ENCODE data around the gene PWP2. TPM values are rescaled to one million over a fixed set of nuclear protein-coding genes. Genes with fewer than 3 reads are reported as not detected.

Gene PWP2
- total RNA-seq, 1 experiment from 2014 or later: 8.2 TPM

DNA sequence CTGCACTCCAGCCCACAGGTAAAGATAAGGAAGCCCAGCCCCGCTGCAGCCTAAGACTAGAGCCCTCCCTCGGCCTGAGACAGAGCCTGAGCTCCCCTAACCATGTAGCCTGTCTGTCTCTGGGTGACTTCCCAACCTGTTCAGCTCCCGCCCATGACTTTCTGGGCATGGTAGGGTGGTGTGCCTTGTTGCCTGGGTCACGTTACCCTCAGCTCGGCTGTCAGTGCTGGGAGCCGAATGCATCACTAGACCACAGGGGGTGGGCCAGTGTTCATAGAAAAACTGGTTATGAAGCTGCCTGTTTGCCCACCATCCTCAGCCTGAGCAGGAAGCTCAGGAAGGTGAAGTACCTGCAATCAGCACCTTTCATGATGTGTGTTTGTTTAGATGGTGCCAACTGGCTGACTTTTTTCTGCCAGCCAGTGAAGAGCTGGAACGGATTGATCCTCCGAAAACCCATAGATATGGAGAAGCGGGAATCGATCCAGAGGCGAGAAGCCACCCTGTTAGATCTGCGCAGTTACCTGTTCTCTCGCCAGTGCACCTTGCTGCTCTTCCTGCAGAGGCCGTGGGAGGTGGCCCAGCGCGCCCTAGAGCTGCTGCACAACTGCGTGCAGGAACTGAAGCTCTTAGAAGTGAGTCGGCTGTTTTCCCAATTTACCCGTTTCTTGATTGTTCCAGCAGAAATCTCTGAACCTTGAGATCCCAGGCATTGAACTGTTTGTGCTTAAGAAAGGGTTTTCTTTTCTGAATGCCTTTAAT, 43.9 kb upstream of the PWP2 start:
- no peaks in the 10 kb centered on the region for H3K4me1 ChIP-seq (ENCODE audit: insufficient read depth, low read length)
- BruUV-seq (replicated peaks): no TSS peak
- H3K27me3 ChIP-seq (ENCODE audit: low read length): no peaks in the 10 kb centered on the region
- no peak for TF ChIP-seq EZH2phosphoT487 (IDR thresholded peaks at IDR 0.05; ENCODE audit: borderline replicate concordance, low read length)
- ChIA-PET POLR2A (ENCODE audit: unreplicated experiment) (no interaction called here), CTCF (no interaction called here)
- no peaks in the 10 kb centered on the region; the same call in 1 of the 2 replicates for H3K79me2 ChIP-seq (ENCODE audit: low read length)
- no peaks in the 10 kb centered on the region for H3K9me3 ChIP-seq (ENCODE audit: low read length)
- no peak overlapping the region for H3K27ac ChIP-seq (ENCODE audit: low read length)
- intact Hi-C loops (cut with micrococcal nuclease): no loop called here
- H4K20me1 ChIP-seq (ENCODE audit: low read length): no peaks in the 10 kb centered on the region
- no peak overlapping the region for H3K4me2 ChIP-seq (ENCODE audit: low read length)
- no peak overlapping the region for H2AFZ ChIP-seq (ENCODE audit: low read length)
- no peak overlapping the region for H3K4me3 ChIP-seq (ENCODE audit: low read length)
- peaks cover 33% of the 10 kb centered on the region for H3K36me3 ChIP-seq (ENCODE audit: low read depth, low read length)
- DNase-seq: no peak
- no peaks in the 10 kb centered on the region for H3K9me2 ChIP-seq (replicated peaks; ENCODE audit: low read length)
- no peak for ATAC-seq
- no peak overlapping the region for H3K9ac ChIP-seq (ENCODE audit: low read length)
- H3F3A ChIP-seq (ENCODE audit: low read length, unreplicated experiment): no peaks in the 10 kb centered on the region

- Histone ChIP-seq H3F3A (ENCODE audit: low read length, unreplicated experiment) (no peaks in the 10 kb centered on the region), H3K9me2 (replicated peaks; ENCODE audit: low read length) (no peaks in the 10 kb centered on the region), H3K9me3 (ENCODE audit: low read length) (no peaks in the 10 kb centered on the region), H3K27me3 (ENCODE audit: low read length) (no peaks in the 10 kb centered on the region), H3K9ac (ENCODE audit: low read length) (no peak overlapping the region), H3K27ac (ENCODE audit: low read length) (no peak overlapping the region), H3K36me3 (ENCODE audit: low read depth, low read length) (peaks cover 32% of the 10 kb centered on the region), H3K4me2 (ENCODE audit: low read length) (no peak overlapping the region), H2AFZ (ENCODE audit: low read length) (no peak overlapping the region), H3K4me3 (ENCODE audit: low read length) (no peak overlapping the region), H3K4me1 (ENCODE audit: insufficient read depth, low read length) (no peaks in the 10 kb centered on the region), H4K20me1 (ENCODE audit: low read length) (no peaks in the 10 kb centered on the region), H3K79me2 (ENCODE audit: low read length) (no peaks in the 10 kb centered on the region; the same call in 1 of the 2 replicates)
- no TSS peak for BruUV-seq (replicated peaks)
- CTCF ChIA-PET: no interaction called here
- ATAC-seq (no peak), DNase-seq (no peak)
- POLR2A ChIA-PET (ENCODE audit: unreplicated experiment): no interaction called here
- TF ChIP-seq EZH2 (IDR thresholded peaks at IDR 0.05; ENCODE audit: low read length, unreplicated experiment): no peak
- TF ChIP-seq, protein P1, sequence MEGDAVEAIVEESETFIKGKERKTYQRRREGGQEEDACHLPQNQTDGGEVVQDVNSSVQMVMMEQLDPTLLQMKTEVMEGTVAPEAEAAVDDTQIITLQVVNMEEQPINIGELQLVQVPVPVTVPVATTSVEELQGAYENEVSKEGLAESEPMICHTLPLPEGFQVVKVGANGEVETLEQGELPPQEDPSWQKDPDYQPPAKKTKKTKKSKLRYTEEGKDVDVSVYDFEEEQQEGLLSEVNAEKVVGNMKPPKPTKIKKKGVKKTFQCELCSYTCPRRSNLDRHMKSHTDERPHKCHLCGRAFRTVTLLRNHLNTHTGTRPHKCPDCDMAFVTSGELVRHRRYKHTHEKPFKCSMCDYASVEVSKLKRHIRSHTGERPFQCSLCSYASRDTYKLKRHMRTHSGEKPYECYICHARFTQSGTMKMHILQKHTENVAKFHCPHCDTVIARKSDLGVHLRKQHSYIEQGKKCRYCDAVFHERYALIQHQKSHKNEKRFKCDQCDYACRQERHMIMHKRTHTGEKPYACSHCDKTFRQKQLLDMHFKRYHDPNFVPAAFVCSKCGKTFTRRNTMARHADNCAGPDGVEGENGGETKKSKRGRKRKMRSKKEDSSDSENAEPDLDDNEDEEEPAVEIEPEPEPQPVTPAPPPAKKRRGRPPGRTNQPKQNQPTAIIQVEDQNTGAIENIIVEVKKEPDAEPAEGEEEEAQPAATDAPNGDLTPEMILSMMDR (conservative IDR thresholded peaks at IDR 0.05; ENCODE audit: low read depth, low read length): no peak
- TF ChIP-seq EZH2phosphoT487 (IDR thresholded peaks at IDR 0.05; ENCODE audit: borderline replicate concordance, low read length): no peak
- intact Hi-C loops (cut with micrococcal nuclease): no loop called here
Observed at GRCh38 chr21:44064852-44065403, 42.3 kb upstream of the PWP2 start.

GRCh38 chr21:44065428-44065827, 41.8 kb upstream of the PWP2 start:
- ATAC-seq: no peak
- BruUV-seq (replicated peaks): no TSS peak
- intact Hi-C loops (cut with micrococcal nuclease): no loop called here

More at GRCh38 chr21:44065428-44065827, 41.8 kb upstream of the PWP2 start:
- no peak overlapping the region for H3K4me3 ChIP-seq (ENCODE audit: low read length)
- H3K9me2 ChIP-seq (replicated peaks; ENCODE audit: low read length): no peaks in the 10 kb centered on the region
- H3K27me3 ChIP-seq (ENCODE audit: low read length): no peaks in the 10 kb centered on the region
- H2AFZ ChIP-seq (ENCODE audit: low read length): no peak overlapping the region
- no peaks in the 10 kb centered on the region for H3K4me1 ChIP-seq (ENCODE audit: insufficient read depth, low read length)
- TF ChIP-seq, protein P1 (conservative IDR thresholded peaks at IDR 0.05; ENCODE audit: low read depth, low read length): no peak
- TF ChIP-seq EZH2phosphoT487 (IDR thresholded peaks at IDR 0.05; ENCODE audit: borderline replicate concordance, low read length): no peak
- TF ChIP-seq EZH2 (IDR thresholded peaks at IDR 0.05; ENCODE audit: low read length, unreplicated experiment): no peak
- H3K4me2 ChIP-seq (ENCODE audit: low read length): no peak overlapping the region
- no peaks in the 10 kb centered on the region; the same call in 1 of the 2 replicates for H3K79me2 ChIP-seq (ENCODE audit: low read length)
- no peaks in the 10 kb centered on the region for H3K9me3 ChIP-seq (ENCODE audit: low read length)
- no peaks in the 10 kb centered on the region for H3F3A ChIP-seq (ENCODE audit: low read length, unreplicated experiment)
- H3K27ac ChIP-seq (ENCODE audit: low read length): no peak overlapping the region
- H3K36me3 ChIP-seq (ENCODE audit: low read depth, low read length): peaks cover 32% of the 10 kb centered on the region
- H3K9ac ChIP-seq (ENCODE audit: low read length): no peak overlapping the region
- no peaks in the 10 kb centered on the region for H4K20me1 ChIP-seq (ENCODE audit: low read length)
- no peak for DNase-seq
- ChIA-PET POLR2A (ENCODE audit: unreplicated experiment) (no interaction called here), CTCF (no interaction called here)
